Germinal center (tissue), 1 donor: ENCODE results near the gene CES1.
"Not testable (repeated sequence)": the region's sequence is repeated elsewhere in the genome, so short reads cannot be mapped to it uniquely, and the experiment has no call there.

Source experiments
- DNase-seq: peaks from one replicate; pipeline ENCODE4 v3.0.0; 2012; ENCODE audit warnings: mixed read lengths, low spot score

Gene CES1

DNA sequence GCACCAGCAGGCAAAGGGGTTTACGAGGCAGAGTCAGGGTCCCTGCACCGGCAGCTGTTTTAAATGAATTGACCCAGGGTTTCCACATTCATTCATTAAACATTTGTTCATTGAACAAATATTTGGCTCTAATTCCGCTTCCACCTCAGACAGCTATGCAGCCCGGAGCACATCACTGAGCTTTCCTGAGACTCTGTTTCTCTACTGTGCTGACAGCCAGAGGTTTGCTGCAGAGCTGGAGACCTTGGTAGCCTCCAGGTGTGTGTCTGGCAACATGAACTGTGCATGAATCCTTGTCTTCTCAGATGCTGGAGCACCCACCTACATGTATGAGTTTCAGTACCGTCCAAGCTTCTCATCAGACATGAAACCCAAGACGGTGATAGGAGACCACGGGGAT, 42.7 kb downstream of the CES1 start:
- not testable (repeated sequence) for DNase-seq

- DNase-seq, result not testable (repeated sequence)
Observed at GRCh38 chr16:55782793-55783091, 50.2 kb downstream of the CES1 start.

DNA sequence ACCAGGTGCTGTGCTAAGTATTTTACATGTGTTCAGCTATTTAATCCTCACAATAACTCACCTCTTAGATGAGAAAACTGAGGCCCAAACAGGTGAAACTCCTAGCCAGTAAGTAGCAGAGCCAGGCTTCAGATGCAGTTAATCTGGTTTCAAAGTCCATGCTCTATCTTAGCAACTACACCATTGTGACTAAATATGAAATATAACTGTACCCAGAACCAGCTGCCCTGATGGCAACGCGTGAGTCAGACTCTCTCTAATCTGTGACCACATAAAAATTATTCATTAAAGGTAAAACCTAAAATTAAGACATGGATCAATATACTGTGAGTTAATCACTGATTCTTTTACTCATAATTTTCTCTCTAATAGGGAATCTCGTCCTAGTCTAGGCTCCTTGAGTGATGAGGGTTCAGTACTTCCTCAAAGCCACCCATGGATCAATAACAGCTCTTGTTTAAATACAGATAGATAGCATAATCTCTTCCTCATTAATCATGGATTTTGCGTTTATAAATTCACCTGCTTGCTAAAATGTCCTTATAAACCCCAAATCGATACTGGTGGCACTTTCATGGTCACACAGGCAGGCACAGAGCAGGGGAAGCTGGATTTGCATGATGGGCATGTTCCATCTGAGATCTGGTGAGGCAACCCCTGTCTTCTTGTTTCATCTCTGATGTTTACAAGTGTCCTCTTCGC, 50.7 kb downstream of the CES1 start:
- not testable (repeated sequence) for DNase-seq

DNA sequence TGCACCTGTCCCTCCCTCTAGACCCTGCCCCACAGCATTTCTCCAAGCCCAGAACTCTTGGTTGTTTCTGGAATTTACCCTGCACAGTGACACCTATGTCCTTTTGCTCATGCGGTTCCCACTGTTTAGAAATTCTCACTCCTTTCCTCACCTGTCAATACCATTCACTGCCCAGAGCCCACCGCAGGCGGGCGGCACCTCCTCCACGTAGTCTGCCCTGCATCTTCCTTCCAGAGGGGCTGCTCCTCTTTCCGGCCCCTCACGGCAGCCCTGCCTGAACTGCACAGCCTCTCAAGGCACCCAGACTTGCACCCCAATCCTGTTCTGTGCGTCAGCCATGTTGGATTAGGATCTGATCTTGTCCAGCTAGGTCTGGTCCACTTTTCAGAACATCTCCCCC, 51.4 kb downstream of the CES1 start:
- DNase-seq, result not testable (repeated sequence)

DNA sequence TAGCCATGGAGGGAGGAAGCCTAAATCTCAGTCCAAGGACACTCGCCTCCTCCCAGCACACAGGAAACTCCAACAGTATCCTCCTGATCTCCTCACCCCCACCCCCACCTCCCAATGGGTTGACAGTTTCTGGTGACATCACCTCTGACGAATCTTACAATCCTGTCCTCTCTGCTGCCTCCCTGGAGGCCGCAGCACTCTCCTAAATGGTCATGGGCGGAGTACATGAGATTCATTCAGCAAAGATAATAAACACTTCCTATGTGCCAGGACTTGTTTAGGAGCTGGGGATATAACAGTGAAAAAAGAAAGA, 52.8 kb downstream of the CES1 start:
- not testable (repeated sequence) for DNase-seq

DNA sequence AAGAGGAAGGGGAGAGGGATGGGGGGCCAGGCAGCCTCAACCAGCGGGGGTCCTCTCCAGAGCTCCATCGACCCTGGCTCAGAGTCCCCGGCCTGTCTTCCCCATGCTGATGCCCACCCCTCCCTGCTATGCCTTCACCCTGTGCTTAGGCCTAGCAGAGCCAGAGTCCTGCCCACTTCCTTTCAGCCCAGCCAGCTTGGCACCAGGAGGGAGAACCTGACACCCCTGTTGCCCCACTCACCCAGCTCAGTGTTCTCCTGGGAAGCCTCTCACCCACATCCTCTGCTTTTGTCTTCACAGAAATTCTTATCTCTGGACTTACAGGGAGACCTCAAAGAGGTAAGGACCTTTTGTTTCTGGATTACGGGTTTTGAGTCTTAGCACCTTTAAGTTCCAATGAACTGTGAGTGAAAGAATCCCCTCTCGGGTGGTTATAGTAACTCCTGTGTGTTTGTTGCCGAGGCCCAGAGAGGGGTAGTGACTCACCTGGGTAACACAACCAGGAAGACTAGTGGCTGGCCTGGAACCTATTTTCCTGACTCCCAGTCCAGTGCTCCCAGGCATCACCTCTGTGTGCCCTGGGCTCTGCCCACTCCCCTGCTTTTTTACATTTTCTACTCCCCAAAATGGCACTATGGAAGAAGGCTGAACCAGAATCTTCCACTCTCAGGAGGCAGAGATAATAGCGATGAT, 53.3 kb downstream of the CES1 start:
- no peak for DNase-seq

DNA sequence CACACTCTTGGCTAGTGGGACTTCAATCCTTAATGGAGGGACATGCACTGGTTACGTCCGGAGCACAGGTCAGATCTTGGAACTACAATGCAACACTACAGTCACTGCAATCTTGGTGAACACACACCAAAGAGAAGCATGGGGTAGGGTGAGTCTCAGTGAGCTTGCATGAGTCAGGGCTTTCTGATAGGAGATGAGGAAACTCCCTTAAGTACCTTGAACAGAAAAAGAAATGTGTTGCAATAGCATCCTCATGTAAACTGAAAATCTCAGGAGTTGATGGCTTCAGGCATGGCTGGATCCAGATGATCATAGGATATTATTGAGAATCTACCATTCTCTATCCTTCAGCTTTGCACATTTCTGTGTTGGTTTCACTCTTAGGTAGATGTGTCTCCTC, 54.1 kb downstream of the CES1 start:
- no peak for DNase-seq

GRCh38 chr16:55775857-55776256, 57.0 kb downstream of the CES1 start:
- no peak for DNase-seq

DNA sequence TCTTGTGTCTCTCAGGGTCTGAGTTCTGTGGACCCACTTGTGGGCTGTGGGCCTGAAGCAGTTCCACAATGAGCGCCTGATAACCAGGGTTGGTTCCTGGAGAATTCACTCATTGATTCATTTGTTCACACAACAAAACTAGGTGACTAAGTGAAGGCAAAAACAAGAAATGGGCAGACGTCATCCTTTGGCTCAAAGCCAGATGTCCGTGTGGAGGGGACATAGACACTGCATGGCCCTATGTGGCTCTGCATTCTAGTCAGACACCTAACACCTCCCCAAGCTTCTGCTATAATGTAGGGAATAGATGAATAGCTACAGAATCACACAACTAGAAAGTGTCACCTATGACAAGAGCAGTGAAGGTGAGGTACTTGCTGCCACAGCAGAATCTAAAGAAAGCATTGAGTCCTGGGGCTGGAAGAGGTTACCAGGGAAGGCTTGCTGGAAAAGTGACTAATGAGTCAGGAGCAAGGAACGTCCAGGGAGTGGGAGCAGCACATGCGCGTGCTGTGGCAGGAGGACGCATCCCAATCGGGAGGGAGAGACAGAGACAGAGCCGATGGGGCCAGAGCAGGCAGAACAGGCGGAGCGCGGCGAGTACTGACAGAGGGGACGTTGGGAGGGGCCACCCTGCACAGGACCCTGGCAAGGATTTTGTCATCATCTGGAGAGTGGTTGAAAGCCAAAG, 58.9 kb downstream of the CES1 start:
- no peak for DNase-seq

- DNase-seq, result no peak
Observed at GRCh38 chr16:55765161-55765560, 67.7 kb downstream of the CES1 start.

DNA sequence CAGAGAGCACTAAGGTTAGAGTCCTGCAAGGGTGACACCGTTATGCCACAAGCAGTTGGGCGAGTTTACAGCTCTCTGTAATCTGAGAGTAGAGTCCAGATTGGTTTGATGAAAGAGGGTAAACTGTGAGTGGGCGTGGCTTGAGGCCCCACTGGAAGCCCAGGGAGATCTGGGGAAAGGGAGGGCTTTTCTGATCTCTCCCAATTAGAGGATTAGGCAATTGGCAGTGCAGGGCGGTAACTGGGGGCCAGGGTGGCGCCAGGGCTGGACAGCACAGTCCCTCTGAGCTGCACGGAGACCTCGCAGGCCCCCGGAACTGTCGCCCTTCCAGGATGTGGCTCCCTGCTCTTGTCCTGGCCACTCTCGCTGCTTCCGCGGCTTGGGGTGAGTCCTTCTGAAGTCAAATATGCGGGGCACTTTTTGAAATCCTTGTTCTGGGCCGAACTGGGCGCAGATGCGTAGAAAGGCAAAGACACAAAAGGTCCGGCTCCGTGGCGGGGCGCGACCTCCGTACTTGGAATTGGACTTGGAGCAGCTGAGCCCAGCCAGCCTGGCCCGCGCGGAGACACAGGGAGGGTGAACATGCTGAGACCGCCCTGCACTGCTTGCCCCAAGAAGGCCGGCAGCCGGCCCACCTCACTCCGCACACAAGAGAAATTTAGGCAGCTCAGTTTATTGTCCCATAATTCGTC, 72.4 kb downstream of the CES1 start:
- DNase-seq, result no peak

GRCh38 chr16:55759965-55760309, 73.0 kb downstream of the CES1 start:
- DNase-seq, result not testable (repeated sequence)

GRCh38 chr16:55757595-55758527, 75.0 kb downstream of the CES1 start:
- DNase-seq, result not testable (repeated sequence)

- no peak for DNase-seq
Observed at GRCh38 chr16:55756963-55757362, 75.9 kb downstream of the CES1 start.

- no peak for DNase-seq
Observed at GRCh38 chr16:55754056-55754455, 78.8 kb downstream of the CES1 start.

- DNase-seq, result not testable (repeated sequence)
Observed at GRCh38 chr16:55753145-55753631, 79.7 kb downstream of the CES1 start.
